ENCODE measurements around the gene DCLK2.

DCLK2 gene

DNA sequence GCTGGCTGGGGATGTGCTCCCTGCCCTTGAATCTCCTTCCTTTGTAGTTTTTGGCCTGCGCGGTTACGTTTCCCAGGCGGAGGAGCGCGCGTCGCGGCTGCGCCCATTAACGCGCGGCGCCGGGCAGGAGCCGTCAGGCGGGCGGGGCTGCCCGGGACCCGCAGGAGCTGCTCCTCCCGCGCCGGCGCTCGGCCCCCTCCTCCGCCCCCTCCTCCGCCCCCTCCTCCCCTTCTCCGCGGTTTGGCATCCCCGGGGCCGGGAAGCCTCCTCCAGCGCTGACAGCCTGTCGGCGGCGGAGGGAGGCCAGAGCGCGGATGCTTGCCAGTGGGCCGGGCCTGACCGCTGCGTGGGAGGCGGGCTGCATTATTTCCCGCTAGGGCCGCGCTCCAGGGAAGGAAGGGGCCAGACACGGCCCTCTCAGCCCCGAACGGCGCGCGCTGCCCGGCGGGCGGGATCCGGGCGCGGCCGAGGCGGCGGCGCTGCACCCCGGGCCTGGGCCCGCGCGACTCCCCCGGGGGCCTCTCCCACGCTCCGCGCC is at the start of gene DCLK2:
Gene DCLK2 (plus strand): TSS at position 405 of the 538 bp plus-strand sequence. CDS start 583 bp downstream, outside the sequence.
- DNase-seq (ENCODE audit: low read depth): no peak

DNA sequence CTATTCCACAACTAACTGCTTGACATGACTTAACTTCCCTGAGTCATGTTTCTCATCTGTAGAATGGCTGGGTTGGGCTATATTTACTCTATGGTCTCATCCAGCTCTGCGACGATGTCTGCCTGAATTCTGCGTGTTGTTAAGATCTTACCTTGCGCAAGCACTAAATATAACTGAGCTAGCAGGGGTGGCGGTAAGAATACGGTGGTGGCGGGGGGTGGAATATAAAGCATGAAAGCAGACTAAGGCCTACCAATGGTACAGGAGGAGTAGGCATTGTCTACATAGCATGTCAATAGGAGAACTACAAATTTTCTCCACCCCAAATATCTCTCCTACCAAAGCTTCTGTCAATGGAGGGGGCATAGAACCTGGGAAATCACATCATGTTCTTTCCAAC is 45.7 kb upstream of the DCLK2 start:
- DNase-seq (ENCODE audit: low read depth): no peak

DNA sequence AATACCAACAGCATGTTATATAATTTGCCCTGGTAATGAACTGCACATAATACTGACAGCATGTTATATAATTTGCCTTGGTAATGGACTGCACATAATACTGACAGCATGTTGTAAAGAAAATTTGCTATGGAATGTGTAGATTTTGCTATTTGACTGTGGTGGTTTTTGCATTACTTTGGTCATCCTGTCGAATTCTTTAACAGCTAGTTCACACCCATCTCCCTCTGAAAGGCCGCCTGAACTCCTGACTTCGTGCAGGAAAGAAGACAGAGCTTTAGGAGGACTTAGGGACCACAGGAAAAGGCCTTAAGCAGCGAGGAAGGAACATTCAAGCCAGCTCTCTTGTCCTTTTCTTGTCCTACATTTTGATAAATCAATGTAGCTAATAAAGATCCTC is 45.2 kb upstream of the DCLK2 start:
- DNase-seq (ENCODE audit: low read depth): no peak

DNA sequence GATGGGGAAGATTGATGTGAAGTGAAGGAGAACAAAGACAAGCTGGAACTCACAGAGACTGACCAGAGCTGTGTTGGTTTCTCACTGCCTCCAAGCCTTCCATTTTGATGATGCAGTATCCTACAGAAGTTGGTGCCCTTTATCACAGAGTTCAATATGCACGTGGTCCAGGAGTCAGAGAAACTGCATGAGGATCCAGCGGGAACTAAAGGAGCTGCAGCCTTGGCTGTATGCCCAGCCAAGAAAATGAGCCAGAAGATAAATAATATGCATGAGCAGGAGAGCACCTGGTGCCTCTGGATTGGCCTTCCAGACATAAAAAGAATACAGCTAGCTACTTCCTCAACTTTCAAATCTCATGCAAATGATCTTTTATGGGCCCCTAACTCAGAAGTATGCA is 44.3 kb upstream of the DCLK2 start:
- DNase-seq (ENCODE audit: low read depth): no peak

DNA sequence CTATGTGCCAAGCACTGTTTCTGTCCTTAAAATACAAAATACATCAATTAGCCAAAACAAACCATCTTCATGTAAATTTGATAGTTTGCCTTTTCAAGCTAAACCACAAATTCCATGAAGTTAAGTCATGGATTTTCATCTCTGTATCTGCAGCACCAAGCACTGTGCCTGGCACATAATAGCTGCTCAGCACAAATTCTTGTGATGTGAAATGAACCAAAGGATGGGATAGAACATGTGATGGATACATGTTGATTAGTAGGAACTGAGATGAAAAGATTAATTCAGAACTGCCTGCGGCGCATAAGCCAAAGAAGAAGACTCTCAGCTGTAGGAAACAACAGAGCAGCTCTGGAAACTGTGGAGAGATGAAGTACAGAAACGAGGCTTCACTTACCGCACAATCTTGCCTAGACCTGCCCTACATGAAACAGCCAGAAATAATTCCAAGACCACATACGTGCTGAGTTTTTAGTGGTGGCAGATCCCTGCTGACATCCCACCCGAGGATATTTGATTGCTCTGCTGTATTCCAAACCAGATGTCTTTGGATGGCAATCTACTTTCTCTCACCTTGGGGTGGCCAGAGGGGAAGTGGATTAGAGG is 40.9 kb upstream of the DCLK2 start:
- DNase-seq (ENCODE audit: low read depth): no peak

DNA sequence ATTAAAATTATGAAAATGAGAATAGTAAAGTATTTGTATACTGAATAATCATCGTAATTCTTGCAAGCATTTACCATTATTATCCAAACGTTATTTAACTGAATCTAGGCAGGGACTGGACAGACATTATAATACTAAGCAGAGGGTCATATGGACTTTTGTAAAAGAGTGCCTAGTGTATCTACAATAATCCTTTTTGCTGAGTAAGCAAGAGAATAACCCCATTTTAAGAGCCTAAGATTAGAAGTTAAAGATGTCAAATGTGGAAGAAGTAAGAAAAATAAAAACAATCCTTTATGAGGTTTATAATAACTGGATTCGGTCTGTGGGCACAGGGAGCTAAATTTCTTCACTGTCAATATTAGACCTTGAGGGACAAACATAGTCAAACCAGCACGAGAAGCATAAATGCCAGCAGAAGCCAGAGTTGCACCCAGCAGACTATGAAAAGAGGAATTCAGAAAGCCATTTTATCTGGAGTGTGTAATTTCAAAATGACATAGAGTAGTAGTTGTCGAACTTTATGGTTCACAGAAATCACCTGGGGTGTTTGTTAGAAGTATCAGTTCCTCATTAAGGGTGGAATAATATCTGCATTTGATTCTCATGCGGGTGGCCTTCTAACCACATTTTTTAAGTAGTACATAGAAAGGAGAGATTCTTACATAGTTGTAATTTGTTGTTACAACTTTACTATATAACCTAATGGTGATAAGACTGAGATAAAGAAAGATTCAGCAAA is 39.7 kb upstream of the DCLK2 start:
- DNase-seq (ENCODE audit: low read depth): no peak

DNA sequence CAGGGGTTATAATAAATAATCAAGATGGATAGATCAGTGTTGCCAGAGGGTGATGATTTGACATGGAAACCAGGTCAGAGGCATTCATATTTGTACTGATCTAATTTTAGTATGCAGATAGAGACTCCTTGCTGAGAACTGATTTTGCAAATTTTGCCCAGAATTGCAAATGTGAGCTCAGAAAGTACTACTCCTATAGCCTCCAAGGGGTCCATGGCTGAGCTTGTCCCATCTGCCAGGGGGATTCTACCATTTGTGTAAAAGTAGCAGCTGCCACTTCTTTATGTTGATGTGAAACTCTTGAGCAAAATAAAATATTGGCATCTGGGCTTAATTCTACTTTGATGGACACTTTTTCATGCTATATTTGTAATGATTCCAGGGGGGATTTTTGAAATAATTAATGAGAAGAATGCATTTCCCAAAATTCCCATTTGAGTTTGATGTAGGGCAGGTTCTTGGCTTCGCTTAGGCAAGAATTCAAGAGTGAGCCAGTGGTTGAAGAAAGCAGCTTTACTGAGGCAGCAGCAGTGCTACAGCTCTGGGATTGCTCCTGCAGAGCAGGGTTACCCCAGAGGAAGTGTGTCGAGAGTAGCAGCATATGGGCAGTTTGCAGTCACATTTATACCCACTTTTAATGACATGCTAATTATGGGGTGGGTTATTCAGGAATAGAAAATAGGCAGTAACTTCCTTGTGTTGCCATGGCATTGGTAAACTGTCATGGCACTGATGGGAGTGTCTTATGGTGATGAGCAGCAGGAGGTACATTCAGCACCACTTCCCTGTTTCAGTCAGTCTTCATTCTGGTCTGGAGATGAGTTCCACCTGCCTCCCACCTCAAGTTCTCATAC is 38.7 kb upstream of the DCLK2 start:
- no peak for DNase-seq (ENCODE audit: low read depth)

DNA sequence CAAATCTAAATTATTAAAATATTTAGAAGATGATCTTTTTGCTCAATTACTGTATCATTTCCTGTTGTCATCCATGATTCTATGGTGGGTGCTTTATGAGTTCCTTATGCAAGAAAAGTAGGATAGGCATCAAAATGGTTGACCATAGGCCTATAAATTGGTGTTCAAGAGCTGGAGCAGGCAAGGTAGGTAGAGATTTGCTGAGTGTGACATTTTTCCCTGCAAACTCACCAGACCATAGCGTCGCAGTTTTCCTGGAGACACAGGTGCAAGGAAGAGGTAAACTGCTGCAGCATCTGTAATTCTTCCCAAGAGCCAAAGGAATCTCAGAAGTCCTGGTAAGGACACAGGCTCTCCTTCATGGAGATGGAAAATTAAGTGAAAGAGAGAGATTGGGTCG is 33.7 kb upstream of the DCLK2 start:
- no peak for DNase-seq (ENCODE audit: low read depth)

DNA sequence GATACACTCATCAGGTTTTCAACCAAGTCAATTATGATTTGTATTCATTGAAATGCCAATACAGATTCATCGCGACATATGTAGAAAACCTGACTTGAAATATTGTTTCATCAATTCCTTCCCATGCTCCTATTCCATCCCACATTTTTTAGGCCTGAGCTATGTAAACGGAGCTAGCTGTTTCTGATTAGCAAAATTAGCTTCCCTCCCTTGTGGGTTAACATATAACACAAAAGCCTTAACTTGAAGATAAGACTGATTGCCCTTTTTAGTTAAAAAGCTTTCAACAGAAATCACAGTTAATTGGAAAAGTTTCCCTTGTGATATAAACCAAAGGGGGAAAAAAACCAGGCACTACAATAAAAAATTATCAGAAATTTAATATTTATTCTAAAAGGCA is 32.8 kb upstream of the DCLK2 start:
- no peak for DNase-seq (ENCODE audit: low read depth)

DNA sequence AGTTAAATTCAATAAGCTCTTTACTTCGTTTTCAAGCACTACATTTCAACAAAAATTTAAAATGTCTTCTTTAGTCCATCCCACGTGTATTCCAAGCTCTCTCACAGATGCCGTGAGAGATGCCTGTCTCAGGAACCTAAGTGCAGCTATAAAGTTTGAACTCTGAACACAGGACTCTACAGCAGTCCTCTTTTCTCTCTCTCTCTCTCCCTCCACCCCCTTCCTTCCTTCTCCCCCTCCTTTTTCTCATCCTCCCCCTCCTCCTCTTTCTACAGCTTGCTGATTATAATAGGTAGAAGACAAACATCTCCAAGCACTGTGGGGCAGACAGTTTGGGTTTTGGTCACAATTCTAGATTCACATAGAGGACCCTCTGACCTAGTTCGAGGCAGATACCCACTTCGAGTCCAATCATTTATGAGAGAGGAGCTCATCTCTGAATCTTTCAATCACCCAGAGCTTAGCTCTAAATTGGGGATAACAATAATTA is 31.5 kb upstream of the DCLK2 start:
- DNase-seq (ENCODE audit: low read depth): no peak

DNA sequence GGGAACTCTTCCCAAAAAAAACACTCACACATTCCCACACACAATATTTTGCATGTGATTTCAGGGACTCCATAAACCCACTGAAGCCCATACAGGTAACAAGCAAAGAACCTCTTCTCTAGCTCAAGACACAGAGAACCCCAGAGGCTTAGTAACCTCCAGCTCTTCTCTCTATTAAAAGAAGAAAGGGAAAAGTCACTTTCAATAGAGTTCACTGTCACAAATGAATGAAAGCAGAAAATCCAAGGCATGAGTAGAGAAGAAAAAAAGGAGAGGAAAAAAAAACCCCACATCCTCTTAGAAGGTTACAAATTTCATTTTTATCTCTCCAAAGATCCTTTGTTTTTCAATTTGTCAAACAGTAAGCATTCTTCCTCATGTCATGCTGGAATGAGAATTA is 30.7 kb upstream of the DCLK2 start:
- DNase-seq (ENCODE audit: low read depth): no peak

DNA sequence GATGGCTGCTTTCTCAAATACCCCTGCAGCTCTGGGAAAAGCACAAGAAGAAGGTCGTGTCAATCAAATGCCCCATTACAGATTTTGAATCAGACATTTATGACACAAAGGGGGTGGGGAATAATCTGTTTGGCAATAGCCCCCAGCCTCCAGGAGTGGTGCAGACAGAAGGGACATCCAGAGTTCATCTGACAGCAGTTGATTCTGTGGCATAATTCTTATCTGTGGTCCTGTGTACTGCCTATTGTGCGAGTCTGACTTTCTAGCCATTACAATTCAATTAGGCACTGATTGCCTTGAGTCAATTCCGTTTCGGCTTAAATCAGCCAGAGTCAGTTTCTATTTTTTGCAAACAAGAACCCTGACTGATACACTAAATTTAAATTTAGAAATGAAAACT is 28.6 kb upstream of the DCLK2 start:
- no peak for DNase-seq (ENCODE audit: low read depth)

DNA sequence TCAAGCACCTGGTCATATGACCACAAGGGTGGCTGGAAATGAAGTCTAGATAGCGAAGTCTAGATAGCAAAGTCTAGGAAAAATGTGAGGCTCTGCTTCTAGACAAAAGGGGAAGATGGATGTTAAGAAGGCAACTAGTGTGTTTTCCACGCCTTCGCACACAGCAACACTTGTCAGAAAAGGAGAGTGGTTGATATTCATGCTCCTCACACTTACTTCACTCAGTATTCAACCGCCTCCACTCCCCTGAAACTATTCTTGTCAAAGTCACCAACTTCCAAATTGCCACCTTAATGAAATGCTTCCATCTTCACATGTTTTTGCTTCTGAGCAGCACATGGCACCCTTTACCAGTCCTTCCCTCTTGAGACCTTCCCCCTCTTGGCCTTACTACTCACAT is 27.7 kb upstream of the DCLK2 start:
- no peak for DNase-seq (ENCODE audit: low read depth)

DNA sequence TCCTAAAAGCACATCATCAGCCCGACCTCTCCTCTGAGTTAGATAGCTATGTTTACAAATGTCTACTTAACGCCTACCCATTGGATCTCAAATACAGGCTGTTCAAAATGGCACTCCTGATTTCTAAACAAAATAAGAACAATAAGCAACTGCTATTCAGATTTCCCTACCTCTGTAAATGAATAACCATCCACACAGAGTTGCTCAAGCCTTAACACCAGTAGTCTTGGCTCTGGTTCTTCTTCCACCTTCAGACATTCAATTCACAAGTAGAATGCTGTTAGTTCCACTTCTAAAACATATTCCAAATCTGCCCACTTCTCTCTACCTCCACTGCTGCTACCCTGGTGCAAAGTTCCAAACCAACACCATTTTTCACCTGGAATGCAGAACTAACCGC is 27.1 kb upstream of the DCLK2 start:
- DNase-seq (ENCODE audit: low read depth): no peak

DNA sequence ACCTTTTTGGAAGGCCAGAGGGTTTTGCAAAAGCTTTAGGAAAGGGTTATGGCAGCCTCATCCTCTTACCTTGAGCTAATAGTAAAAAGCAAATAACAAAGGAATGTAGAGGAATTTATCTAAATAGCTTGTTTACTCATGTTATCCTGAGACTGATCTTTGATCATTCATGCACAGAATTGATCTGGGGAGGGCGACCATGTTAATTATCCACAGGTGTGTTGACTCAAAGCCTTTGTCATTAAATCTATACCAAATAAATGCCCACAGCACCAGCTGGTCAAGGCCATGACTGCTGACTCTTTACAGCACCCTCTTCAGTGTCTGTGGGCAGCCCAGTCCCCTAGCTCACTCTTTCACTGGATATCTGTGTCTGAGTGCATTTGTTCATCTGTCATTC is 22.8 kb upstream of the DCLK2 start:
- DNase-seq (ENCODE audit: low read depth): no peak

DNA sequence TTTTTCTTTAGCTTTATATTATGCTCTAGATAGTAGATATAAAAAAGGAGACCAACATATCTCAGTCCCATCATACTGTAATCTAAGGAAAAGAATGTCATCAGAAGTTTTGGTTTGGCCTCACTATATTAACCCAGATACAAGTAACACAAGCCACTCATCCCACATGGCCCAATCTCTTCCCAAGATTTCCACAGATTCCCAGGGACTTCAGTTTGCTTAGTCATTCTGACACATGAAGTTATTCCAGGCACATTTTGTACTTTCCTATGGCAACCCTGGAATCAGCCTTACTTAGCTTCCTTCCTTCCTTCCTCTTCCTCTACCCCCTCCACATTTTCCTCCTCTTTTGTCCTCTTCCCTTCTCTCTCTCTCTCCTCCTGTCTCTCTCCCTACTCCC is 21.7 kb upstream of the DCLK2 start:
- DNase-seq (ENCODE audit: low read depth): no peak

DNA sequence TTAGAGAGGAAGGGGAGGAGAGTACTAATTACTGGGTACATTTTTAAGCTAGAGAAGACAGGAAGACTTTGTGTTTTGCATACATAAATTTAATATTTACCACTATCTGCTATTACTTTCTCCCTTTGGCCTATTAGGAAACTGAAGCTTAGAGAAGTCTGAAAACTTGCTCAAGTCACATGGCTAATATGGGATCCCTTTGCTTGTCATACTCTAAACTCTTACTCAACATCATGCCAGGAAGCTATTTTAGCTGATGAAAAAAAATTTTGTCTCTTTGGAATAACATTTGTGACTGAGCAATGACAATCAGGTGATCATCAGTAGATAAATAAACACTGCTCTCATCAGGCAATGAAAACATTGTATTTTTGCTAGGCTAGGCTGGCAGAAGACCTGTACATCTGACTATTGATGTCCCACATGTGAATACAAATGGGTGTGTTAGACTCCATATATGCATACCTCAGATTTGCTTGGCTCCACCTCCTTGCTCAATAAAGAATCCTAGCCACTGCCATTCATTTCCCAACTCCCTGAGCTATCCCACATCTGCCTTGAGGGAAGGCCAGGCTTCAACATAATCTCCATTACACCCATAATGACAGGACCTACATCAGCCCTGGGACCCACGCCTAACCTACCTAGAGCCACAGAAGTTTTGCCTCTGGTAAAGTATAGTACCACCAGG is 17.0 kb upstream of the DCLK2 start:
- no peak for DNase-seq (ENCODE audit: low read depth)

DNA sequence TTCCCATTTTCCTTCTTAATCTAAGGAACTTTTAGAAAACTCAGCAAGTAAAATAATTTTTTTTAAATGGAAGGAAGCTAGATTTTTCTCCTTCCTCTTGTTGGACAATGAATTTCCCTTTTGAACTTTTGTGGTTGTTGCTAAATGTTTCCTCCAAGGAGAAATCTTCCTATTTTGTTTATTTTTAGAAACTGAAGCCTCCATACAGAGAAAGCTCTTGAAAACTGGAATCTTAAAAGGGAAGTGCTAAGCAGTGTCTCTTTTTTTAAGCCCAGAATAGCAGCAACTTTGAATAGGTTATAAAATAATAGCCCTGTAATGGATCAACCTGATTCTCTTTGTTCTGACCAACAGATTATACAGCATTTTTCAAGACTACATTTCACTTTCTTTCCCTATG is 15.1 kb upstream of the DCLK2 start:
- no peak for DNase-seq (ENCODE audit: low read depth)

DNA sequence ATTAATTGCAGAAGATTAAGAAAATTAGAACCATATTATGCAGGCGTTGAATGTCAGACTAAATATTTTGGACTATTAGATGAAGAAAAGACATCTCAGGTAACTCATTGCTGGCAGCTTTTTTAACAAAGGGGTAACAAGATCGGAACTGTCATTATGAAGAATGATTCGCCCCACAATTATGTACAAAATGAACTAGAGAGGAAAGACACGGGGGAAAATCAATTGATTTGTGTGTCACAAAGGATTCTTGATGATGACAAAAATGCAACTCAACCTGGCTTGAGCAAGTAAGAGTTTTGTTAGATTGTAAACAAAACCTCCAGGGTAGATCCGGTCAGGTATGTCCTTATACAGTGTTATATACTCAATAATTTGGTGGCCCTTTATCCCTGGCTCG is 12.5 kb upstream of the DCLK2 start:
- DNase-seq (ENCODE audit: low read depth): no peak

DNA sequence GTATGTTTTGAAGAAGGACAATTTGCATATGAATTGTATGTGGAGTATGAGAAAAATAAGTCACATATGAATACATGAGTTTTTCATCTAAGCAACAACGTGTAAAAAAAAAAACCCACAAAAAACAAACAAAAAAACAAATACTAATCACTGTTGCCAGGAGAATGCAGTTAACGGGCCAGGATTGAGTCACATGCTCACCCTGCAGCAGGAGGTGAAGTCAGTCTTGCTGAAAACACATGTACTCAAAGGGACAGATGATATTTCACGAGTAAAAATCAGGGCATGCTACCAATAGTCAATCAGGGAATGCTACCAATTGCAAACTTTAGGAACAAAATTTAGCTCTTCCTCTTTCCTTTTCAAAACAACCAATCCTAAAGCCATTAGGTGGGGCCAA is 10.4 kb upstream of the DCLK2 start:
- DNase-seq (ENCODE audit: low read depth): no peak

DNA sequence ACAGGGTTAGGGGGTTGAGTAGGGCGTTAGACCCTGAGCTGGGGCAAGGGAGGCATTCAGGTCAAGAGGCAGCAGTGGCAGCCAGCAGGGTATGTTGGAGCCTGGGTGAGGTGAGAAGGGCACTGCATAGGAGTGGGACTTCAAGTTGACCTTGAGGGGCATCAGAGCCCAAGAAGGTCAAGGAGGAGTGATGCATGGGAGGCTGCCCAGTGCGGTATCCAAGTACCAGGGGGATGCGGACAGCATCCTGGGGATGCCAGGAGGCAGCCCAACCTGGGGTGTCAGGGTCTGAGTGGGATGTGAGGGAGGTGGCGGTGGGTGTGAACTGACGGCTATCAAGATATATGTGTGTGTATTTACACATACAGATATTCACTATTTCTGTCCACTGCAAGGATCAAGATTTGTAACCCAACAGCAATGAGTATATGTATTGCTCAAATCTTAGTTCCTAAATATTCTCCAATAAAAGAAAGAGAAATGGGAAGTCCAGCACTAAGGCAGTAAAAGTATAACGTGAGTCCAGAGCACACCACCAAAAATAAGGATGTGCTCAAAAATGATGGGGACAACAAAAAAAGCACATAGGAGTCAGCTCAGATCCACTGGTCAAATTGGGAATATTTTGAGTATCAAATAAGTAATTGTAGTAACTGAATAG is 9.8 kb upstream of the DCLK2 start:
- no peak for DNase-seq (ENCODE audit: low read depth)

DNA sequence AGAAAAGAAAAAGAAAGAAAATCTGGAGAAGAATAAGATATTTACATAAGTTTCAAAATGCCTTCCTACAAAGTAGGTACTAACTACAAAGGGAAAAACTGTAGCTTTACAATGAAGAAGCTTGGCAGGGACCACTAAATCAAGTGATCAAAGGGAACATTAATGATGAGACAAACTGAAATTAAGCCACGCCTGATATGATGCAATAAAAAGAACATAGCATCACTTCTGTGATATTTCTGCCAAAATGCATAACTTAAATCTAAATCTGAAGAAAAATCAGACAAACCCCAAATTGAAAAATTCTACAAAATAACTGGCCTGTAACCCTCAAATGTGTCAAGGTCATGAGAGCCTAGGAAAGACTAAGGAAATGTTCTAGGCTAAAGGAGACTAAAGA is 8.9 kb upstream of the DCLK2 start:
- DNase-seq (ENCODE audit: low read depth): no peak

All from stimulated activated CD8-positive, alpha-beta memory T cell treated with anti-CD3 and anti-CD28 coated beads, Interleukin-15, amount 100 ng/mL, for 24 hours (primary cell).